ENCODE results near the gene MORC2.

MORC2 gene

DNA sequence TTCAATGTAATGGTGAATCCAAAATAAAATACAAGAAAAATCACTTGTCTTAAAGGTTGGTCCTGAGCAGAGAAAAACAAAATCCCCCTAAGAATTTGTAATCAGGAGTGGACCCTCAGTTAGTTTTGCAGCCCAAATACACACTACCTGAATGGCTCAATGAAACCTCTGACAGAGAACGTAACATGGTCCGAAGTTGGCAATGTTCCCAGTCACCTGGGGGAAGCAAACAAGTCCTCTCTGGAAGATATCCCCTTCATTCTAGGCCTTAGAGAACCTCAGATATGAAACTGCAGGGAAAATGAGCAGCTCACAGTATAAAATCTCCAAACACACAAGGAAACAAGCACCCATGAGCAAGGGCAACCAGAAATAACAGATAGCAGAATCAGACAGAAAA lies 58.2 kb downstream of the MORC2 start:
- TF ChIP-seq CTCF (IDR thresholded peaks at IDR 0.05; ENCODE audit: low read depth, low read length, missing control alignments): no peak
- no peak for DNase-seq (ENCODE audit: extremely low read depth, low read depth)
- H3K4me3 ChIP-seq (replicated peaks; ENCODE audit: low read depth, low read length): no peak overlapping the region

- DNase-seq (ENCODE audit: extremely low read depth, low read depth): no peak
- no peak overlapping the region for H3K4me3 ChIP-seq (replicated peaks; ENCODE audit: low read depth, low read length)
- no peak for TF ChIP-seq CTCF (IDR thresholded peaks at IDR 0.05; ENCODE audit: low read depth, low read length, missing control alignments)
Measured at GRCh38 chr22:30909306-30909705, 59.3 kb downstream of the MORC2 start.

GRCh38 chr22:30908051-30908461 lies 60.5 kb downstream of the MORC2 start:
- H3K4me3 ChIP-seq (replicated peaks; ENCODE audit: low read depth, low read length): no peak overlapping the region
- no peak for DNase-seq (ENCODE audit: extremely low read depth, low read depth)
- TF ChIP-seq CTCF (IDR thresholded peaks at IDR 0.05; ENCODE audit: low read depth, low read length, missing control alignments): no peak

DNA sequence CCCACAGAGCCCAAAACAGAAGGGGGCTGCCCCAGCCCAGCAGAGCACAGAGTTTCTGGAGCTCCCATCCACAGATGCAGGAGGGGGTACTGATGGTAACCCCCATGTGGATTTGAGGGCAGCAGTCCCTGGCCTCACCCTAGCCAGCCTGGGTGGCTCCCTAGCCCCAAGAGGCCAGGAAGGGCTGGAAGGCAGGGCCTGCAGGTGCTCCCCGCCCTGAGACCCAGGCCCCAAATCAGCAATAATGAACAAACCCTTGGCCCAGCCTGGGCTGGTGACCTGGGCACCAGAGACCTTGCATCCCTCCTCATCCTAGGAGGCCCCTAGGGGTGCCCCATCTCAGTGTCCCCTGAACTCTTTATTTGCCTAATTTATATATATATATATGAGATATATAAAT lies 61.6 kb downstream of the MORC2 start:
- no peak overlapping the region for H3K4me3 ChIP-seq (replicated peaks; ENCODE audit: low read depth, low read length)
- TF ChIP-seq CTCF (IDR thresholded peaks at IDR 0.05; ENCODE audit: low read depth, low read length, missing control alignments): no peak
- no peak for DNase-seq (ENCODE audit: extremely low read depth, low read depth)

DNA sequence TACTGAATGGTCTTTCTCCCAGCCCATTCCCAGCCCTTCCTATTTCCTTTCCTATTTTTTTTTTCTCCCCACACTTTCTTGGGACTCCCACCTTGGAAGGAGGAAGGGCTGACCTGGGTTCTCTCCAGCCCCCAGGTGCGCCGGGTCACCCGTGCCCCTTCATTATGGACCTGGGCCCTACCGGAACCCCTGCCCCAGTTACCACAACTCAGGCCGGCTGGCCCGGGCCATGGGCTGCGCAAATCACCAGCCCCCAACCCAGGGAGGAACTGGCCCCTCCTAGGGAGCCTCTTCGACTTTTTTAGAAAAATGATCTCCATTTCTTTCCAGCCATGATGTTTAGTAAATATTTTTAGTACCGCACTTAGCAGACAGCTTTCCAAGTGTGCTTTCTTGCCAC lies 62.2 kb downstream of the MORC2 start:
- no peak for TF ChIP-seq CTCF (IDR thresholded peaks at IDR 0.05; ENCODE audit: low read depth, low read length, missing control alignments)
- no peak overlapping the region for H3K4me3 ChIP-seq (replicated peaks; ENCODE audit: low read depth, low read length)
- DNase-seq (ENCODE audit: extremely low read depth, low read depth): no peak

- no peak for TF ChIP-seq CTCF (IDR thresholded peaks at IDR 0.05; ENCODE audit: low read depth, low read length, missing control alignments)
- no peak overlapping the region for H3K4me3 ChIP-seq (replicated peaks; ENCODE audit: low read depth, low read length)
- no peak for DNase-seq (ENCODE audit: extremely low read depth, low read depth)
Measured at GRCh38 chr22:30905696-30906341, 62.8 kb downstream of the MORC2 start.

DNA sequence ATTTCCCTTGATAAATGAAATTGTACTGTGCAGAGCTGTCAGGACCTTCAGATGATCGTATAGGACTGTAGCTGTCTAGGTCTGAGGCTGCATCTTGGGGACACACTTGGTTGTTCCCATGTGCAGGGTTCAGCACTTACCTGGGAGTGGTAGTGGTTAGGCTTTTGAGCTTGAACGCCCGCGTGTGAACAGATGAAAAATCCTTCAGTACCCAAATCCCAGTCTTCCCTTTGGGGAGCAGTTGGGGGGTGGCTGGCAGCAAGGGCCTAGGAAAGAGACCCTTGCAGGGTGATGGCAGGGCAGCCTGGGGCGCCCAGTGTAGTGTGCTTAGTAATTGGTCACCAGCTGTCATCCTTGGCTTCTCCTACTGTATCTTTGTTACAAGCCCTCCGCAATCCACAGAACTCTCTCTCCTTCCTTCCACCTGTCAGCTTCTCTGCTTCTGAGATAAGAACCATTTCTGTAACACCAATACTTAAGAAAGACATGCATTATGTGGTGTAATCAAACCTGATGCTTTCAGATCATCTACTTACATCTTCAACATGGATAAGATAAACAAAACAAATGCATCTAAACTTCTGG lies 64.6 kb downstream of the MORC2 start:
- no peak for DNase-seq (ENCODE audit: extremely low read depth, low read depth)
- H3K4me3 ChIP-seq (replicated peaks; ENCODE audit: low read depth, low read length): no peak overlapping the region
- TF ChIP-seq CTCF (IDR thresholded peaks at IDR 0.05; ENCODE audit: low read depth, low read length, missing control alignments): no peak
